Measurements from ENCODE around the gene SETD1A.

- TF ChIP-seq EZH2 (IDR thresholded peaks at IDR 0.05; ENCODE audit: low read depth, low read length, severe bottlenecking) (no peak), USF2 (IDR thresholded peaks at IDR 0.05; ENCODE audit: low read length) (no peak), NRF1 (IDR thresholded peaks at IDR 0.05; ENCODE audit: low read depth, low read length) (no peak), EP300 (IDR thresholded peaks at IDR 0.05; ENCODE audit: borderline replicate concordance in 1 of 2, low read depth in 2 of 2, low read length in 2 of 2) (no peak), CTCF (IDR thresholded peaks at IDR 0.05; ENCODE audit: control extremely low read depth in 1 of 3, insufficient read depth in 1 of 3, low read depth in 1 of 3, low read length in 3 of 3) (no peak), FOSL1 (IDR thresholded peaks at IDR 0.05; ENCODE audit: insufficient read depth, low read depth, low read length) (no peak)
These were observed 66.2 kb downstream of the SETD1A start for GRCh38 chr16:31023627-31024226.

Data from H1 (cell line).